Ecto neural progenitor cell (in vitro differentiated cells): Measurements from ENCODE around the gene TBC1D22A.

Source experiments
- DNase-seq: peaks from one replicate; pipeline ENCODE4 v3.0.0-alpha.2; 2018; ENCODE audit warnings: low spot score

Gene TBC1D22A

GRCh38 chr22:47013861-47014635 is 251.6 kb downstream of the TBC1D22A start:
- DNase-seq: no peak

GRCh38 chr22:47014636-47015345 is 252.3 kb downstream of the TBC1D22A start:
- DNase-seq: no peak

GRCh38 chr22:47015589-47016178 is 253.2 kb downstream of the TBC1D22A start:
- no peak for DNase-seq

- DNase-seq: no peak
These were observed 254.2 kb downstream of the TBC1D22A start for GRCh38 chr22:47016631-47017030.

GRCh38 chr22:47017245-47017644 is 254.8 kb downstream of the TBC1D22A start:
- DNase-seq: no peak

GRCh38 chr22:47018010-47018910 is 255.8 kb downstream of the TBC1D22A start:
- DNase-seq: no peak

GRCh38 chr22:47019012-47019790 is 256.8 kb downstream of the TBC1D22A start:
- DNase-seq: no peak

- DNase-seq: no peak
These were observed 257.7 kb downstream of the TBC1D22A start for GRCh38 chr22:47020166-47020565.

- no peak for DNase-seq
These were observed 259.1 kb downstream of the TBC1D22A start for GRCh38 chr22:47021371-47022074.

- DNase-seq: no peak
These were observed 259.6 kb downstream of the TBC1D22A start for GRCh38 chr22:47022075-47022473.

- no peak for DNase-seq
These were observed 260.0 kb downstream of the TBC1D22A start for GRCh38 chr22:47022475-47022874.

GRCh38 chr22:47023871-47024270 is 261.4 kb downstream of the TBC1D22A start:
- no peak for DNase-seq

- DNase-seq: no peak
These were observed 265.3 kb downstream of the TBC1D22A start for GRCh38 chr22:47027766-47028165.

- DNase-seq: no peak
These were observed 267.0 kb downstream of the TBC1D22A start for GRCh38 chr22:47029244-47030074.

GRCh38 chr22:47030143-47030661 is 267.8 kb downstream of the TBC1D22A start:
- no peak for DNase-seq

- no peak for DNase-seq
These were observed 268.6 kb downstream of the TBC1D22A start for GRCh38 chr22:47030881-47031627.

GRCh38 chr22:47031628-47031915 is 269.1 kb downstream of the TBC1D22A start:
- no peak for DNase-seq

- no peak for DNase-seq
These were observed 269.9 kb downstream of the TBC1D22A start for GRCh38 chr22:47032091-47032943.
